ENCODE data around the gene GABBR2. TPM values are rescaled to one million over a fixed set of nuclear protein-coding genes. Genes with fewer than 3 reads are reported as not detected.

GABBR2 gene
- total RNA-seq, 1 experiment from 2014 or later: not detected

DNA sequence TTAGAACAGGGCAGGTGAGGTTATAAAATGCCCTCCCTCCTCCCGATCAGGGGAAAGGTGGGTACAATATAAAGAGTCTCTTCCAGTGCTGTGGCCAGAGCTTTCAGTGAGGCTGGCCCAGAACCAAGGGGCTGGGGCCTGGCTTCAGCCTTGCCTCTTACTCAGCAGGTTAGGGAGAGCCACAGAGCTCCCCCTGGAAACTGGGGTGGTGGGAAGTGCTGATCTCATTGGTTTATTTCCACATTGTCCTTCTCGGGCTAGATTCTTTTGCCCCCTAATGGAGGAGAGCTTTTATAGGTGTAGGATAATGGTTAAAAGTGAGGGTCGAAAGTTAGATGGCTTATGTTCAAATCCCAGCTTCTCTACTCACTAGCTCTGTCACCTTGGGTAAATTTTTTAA is 266.6 kb downstream of the GABBR2 start:
- no TSS peak for BruUV-seq (replicated peaks)
- TF ChIP-seq, protein P1, sequence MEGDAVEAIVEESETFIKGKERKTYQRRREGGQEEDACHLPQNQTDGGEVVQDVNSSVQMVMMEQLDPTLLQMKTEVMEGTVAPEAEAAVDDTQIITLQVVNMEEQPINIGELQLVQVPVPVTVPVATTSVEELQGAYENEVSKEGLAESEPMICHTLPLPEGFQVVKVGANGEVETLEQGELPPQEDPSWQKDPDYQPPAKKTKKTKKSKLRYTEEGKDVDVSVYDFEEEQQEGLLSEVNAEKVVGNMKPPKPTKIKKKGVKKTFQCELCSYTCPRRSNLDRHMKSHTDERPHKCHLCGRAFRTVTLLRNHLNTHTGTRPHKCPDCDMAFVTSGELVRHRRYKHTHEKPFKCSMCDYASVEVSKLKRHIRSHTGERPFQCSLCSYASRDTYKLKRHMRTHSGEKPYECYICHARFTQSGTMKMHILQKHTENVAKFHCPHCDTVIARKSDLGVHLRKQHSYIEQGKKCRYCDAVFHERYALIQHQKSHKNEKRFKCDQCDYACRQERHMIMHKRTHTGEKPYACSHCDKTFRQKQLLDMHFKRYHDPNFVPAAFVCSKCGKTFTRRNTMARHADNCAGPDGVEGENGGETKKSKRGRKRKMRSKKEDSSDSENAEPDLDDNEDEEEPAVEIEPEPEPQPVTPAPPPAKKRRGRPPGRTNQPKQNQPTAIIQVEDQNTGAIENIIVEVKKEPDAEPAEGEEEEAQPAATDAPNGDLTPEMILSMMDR (IDR thresholded peaks at IDR 0.05; ENCODE audit: unreplicated experiment): no peak
- no peak overlapping the region for H3K27ac Mint-ChIP-seq (ENCODE audit: low read depth, unreplicated experiment)
- DNase-seq (ENCODE audit: unreplicated experiment): no peak
- no peaks in the 10 kb centered on the region for H3K4me1 Mint-ChIP-seq (ENCODE audit: insufficient read depth, unreplicated experiment)
- ChIA-PET POLR2A (no interaction called here), CTCF (no interaction called here)
- peaks cover 39% of the 10 kb centered on the region for H3K27me3 Mint-ChIP-seq (ENCODE audit: insufficient read depth, unreplicated experiment)
- no peaks in the 10 kb centered on the region for H3K36me3 Mint-ChIP-seq (ENCODE audit: insufficient read depth, unreplicated experiment)
- H3K4me3 Mint-ChIP-seq (ENCODE audit: unreplicated experiment): no peak overlapping the region
- no peaks in the 10 kb centered on the region for H3K9me3 Mint-ChIP-seq (ENCODE audit: unreplicated experiment)
- intact Hi-C loops (cut with micrococcal nuclease): no loop called here

DNA sequence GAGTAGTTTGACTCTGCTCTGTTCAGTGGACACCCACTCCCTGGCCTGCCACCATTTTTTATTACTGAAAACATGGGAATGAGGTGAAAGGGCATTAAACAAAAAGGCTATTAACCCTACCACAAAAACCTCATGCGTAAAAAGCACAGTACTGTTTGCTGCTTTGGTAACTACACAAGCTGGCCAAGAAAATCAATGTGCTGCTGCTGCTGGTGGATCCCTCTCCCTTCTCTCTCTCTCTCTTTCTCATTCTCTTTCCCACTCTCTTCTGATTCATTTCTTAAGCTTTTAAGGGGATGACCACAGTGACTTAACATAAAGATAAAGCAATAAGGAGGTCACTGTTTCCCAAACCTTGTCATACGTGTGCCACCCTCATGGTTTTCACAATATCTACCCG is 270.1 kb downstream of the GABBR2 start:
- DNase-seq (ENCODE audit: unreplicated experiment): no peak
- no TSS peak for BruUV-seq (replicated peaks)
- Mint-ChIP-seq H3K36me3 (ENCODE audit: insufficient read depth, unreplicated experiment) (no peaks in the 10 kb centered on the region), H3K4me3 (ENCODE audit: unreplicated experiment) (no peak overlapping the region), H3K27me3 (ENCODE audit: insufficient read depth, unreplicated experiment) (peaks cover 15% of the 10 kb centered on the region), H3K4me1 (ENCODE audit: insufficient read depth, unreplicated experiment) (no peaks in the 10 kb centered on the region), H3K27ac (ENCODE audit: low read depth, unreplicated experiment) (no peak overlapping the region), H3K9me3 (ENCODE audit: unreplicated experiment) (peaks cover 7% of the 10 kb centered on the region)
- intact Hi-C loops (cut with micrococcal nuclease): no loop called here
- ChIA-PET POLR2A (interaction anchor here (0.6 to 0.8 kb wide), 2 partner anchors 14 to 78 kb away, joined by 3 to 4 read pairs; no protein-coding TSS in a partner anchor), CTCF (no interaction called here)
- TF ChIP-seq, protein P1 (IDR thresholded peaks at IDR 0.05; ENCODE audit: unreplicated experiment): no peak

GRCh38 chr9:98437458-98438034 is 271.2 kb downstream of the GABBR2 start:
- H3K9me3 Mint-ChIP-seq (ENCODE audit: unreplicated experiment): peaks cover 7% of the 10 kb centered on the region
- ChIA-PET POLR2A (interaction anchor here (0.7 kb wide), 1 partner anchor 125 kb away, joined by 4 read pairs; no protein-coding TSS in a partner anchor), CTCF (no interaction called here)
- H3K4me1 Mint-ChIP-seq (ENCODE audit: insufficient read depth, unreplicated experiment): no peaks in the 10 kb centered on the region
- H3K27ac Mint-ChIP-seq (ENCODE audit: low read depth, unreplicated experiment): no peak overlapping the region
- peaks cover 4% of the 10 kb centered on the region for H3K27me3 Mint-ChIP-seq (ENCODE audit: insufficient read depth, unreplicated experiment)
- no TSS peak for BruUV-seq (replicated peaks)
- H3K4me3 Mint-ChIP-seq (ENCODE audit: unreplicated experiment): no peak overlapping the region
- no peak for DNase-seq (ENCODE audit: unreplicated experiment)
- H3K36me3 Mint-ChIP-seq (ENCODE audit: insufficient read depth, unreplicated experiment): no peaks in the 10 kb centered on the region
- intact Hi-C loops (cut with micrococcal nuclease): no loop called here
- TF ChIP-seq, protein P1 (IDR thresholded peaks at IDR 0.05; ENCODE audit: unreplicated experiment): no peak

- no TSS peak for BruUV-seq (replicated peaks)
- peaks cover 11% of the 10 kb centered on the region for H3K9me3 Mint-ChIP-seq (ENCODE audit: unreplicated experiment)
- intact Hi-C loops (cut with micrococcal nuclease): no loop called here
- H3K27me3 Mint-ChIP-seq (ENCODE audit: insufficient read depth, unreplicated experiment): no peaks in the 10 kb centered on the region
- H3K27ac Mint-ChIP-seq (ENCODE audit: low read depth, unreplicated experiment): no peak overlapping the region
- peaks cover 7% of the 10 kb centered on the region for H3K4me1 Mint-ChIP-seq (ENCODE audit: insufficient read depth, unreplicated experiment)
- ChIA-PET POLR2A (no interaction called here), CTCF (no interaction called here)
- no peaks in the 10 kb centered on the region for H3K36me3 Mint-ChIP-seq (ENCODE audit: insufficient read depth, unreplicated experiment)
- TF ChIP-seq, protein P1 (IDR thresholded peaks at IDR 0.05; ENCODE audit: unreplicated experiment): no peak
- no peak overlapping the region for H3K4me3 Mint-ChIP-seq (ENCODE audit: unreplicated experiment)
- no peak for DNase-seq (ENCODE audit: unreplicated experiment)
Measured at GRCh38 chr9:98432960-98433359, 275.8 kb downstream of the GABBR2 start.

Data from MCF 10A (cell line).